Bronchial epithelial cell (primary cell): Measurements from ENCODE around the gene NFKBIB. TPM values are rescaled to one million over a fixed set of nuclear protein-coding genes. Genes with fewer than 3 reads are reported as not detected.
"Not testable (repeated sequence)": the region's sequence is repeated elsewhere in the genome, so short reads cannot be mapped to it uniquely, and the experiment has no call there.

ENCODE experiments used
- DNase-seq: peaks from one replicate; pipeline ENCODE4 v3.0.0-alpha.2; 2010; ENCODE audit warnings: low read depth
- FAIRE-seq: peaks from 2 replicates; lab custom pipeline; 2011; peaks lifted over from hg19 to GRCh38; lab: Jason Lieb, UNC
- H3K27me3 ChIP-seq: 2 replicates; pipeline ENCODE4 v1.5.1; 2011; ENCODE audit warnings: low read length; ENCODE audit not compliant: control insufficient read depth, insufficient read depth
- H3K36me3 ChIP-seq: 2 replicates; pipeline ENCODE4 v1.5.1; 2011; ENCODE audit warnings: low read length; ENCODE audit not compliant: control insufficient read depth, insufficient read depth
- H3K4me3 ChIP-seq: 2 replicates; pipeline ENCODE4 v1.5.1; 2011; ENCODE audit warnings: mild to moderate bottlenecking, low read depth, low read length, control low read depth
- total RNA-seq: library from RNA; depleted of rRNA; stranded (reverse); fragments of >200 nt; gene quantifications from 2 replicates; pipeline ENCODE4 v1.2.1, GENCODE V29; 2014
- TF ChIP-seq, protein P1 (sequence below): IDR thresholded peaks from 2 replicates; pipeline ENCODE4 v1.5.1; 2011; ENCODE audit warnings: mild to moderate bottlenecking, moderate library complexity, low read length, control low read depth, inconsistent platforms; ENCODE audit not compliant: insufficient read depth, severe bottlenecking

Gene NFKBIB
- total RNA-seq, 1 donor from 2014 or later: 23.2 TPM

DNA sequence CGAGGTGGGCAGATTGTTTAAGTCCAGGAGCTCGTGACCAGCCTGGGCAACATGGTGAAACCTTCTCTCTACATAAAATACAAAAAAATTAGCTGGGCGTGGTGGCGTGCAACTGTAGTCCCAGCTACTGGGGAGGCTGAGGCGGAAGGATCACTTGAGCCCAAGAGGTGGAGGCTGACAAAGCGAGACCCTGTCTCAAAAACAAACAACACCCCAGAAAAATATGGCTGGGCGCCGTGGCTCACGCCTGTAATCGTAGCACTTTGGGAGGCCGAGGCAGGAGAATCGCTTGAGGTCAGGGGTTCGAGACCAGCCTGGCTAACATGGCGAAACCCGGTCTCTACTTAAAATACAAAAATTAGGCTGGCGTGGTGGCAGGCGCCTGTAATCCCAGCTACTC, 46.6 kb upstream of the NFKBIB start:
- H3K27me3 ChIP-seq: no peaks in the 10 kb centered on the region
- TF ChIP-seq, protein P1, sequence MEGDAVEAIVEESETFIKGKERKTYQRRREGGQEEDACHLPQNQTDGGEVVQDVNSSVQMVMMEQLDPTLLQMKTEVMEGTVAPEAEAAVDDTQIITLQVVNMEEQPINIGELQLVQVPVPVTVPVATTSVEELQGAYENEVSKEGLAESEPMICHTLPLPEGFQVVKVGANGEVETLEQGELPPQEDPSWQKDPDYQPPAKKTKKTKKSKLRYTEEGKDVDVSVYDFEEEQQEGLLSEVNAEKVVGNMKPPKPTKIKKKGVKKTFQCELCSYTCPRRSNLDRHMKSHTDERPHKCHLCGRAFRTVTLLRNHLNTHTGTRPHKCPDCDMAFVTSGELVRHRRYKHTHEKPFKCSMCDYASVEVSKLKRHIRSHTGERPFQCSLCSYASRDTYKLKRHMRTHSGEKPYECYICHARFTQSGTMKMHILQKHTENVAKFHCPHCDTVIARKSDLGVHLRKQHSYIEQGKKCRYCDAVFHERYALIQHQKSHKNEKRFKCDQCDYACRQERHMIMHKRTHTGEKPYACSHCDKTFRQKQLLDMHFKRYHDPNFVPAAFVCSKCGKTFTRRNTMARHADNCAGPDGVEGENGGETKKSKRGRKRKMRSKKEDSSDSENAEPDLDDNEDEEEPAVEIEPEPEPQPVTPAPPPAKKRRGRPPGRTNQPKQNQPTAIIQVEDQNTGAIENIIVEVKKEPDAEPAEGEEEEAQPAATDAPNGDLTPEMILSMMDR: no peak
- FAIRE-seq (no peak), DNase-seq (no peak)
- no peaks in the 10 kb centered on the region for H3K36me3 ChIP-seq
- no peak overlapping the region for H3K4me3 ChIP-seq

DNA sequence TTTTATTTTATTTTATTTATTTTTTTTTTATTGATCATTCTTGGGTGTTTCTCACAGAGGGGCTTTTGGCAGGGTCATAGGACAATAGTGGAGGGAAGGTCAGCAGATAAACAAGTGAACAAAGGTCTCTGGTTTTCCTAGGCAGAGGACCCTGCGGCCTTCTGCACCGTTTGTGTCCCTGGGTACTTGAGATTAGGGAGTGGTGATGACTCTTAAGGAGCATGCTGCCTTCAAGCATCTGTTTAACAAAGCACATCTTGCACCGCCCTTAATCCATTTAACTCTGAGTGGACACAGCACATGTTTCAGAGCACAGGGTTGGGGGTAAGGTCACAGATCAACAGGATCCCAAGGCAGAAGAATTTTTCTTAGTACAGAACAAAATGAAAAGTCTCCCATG, 44.8 kb upstream of the NFKBIB start:
- H3K27me3 ChIP-seq, H3K36me3 ChIP-seq, H3K4me3 ChIP-seq, DNase-seq, FAIRE-seq: not testable (repeated sequence)

DNA sequence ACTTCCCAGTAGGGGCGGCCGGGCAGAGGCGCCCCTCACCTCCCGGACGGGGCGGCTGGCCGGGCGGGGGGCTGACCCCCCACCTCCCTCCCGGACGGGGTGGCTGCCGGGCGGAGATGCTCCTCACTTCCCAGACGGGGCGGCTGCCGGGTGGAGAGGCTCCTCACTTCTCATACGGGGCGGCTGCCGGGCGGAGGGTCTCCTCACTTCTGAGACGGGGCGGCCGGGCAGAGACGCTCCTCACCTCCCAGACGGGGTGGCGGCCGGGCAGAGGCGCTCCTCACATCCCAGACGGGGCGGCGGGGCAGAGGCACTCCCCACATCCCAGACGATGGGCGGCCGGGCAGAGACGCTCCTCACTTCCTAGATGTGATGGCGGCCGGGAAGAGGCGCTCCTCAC, 44.0 kb upstream of the NFKBIB start:
- not testable (repeated sequence) for H3K4me3 ChIP-seq, FAIRE-seq, H3K36me3 ChIP-seq, H3K27me3 ChIP-seq, DNase-seq

DNA sequence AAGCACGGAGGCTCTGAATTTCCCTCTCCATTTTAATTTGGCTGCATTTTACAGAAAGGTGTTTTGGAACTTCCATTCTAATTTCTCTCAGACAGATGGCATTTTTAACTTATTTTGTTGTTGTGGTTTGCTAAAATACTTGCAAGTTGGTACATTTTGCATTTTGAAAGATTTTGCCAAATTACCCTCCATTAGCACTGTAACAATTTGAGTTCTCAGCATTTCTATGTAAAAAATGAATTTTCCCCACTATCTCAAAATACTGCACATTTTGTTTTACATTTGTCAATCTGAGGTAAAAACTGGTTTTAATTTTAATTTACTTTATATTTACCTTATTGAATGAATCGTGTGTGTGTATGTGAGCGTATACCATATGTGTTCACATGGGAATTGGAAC, 43.0 kb upstream of the NFKBIB start:
- H3K36me3 ChIP-seq: no peaks in the 10 kb centered on the region
- no peaks in the 10 kb centered on the region for H3K27me3 ChIP-seq
- DNase-seq (no peak), FAIRE-seq (no peak)
- no peak overlapping the region for H3K4me3 ChIP-seq
- TF ChIP-seq, protein P1: no peak

DNA sequence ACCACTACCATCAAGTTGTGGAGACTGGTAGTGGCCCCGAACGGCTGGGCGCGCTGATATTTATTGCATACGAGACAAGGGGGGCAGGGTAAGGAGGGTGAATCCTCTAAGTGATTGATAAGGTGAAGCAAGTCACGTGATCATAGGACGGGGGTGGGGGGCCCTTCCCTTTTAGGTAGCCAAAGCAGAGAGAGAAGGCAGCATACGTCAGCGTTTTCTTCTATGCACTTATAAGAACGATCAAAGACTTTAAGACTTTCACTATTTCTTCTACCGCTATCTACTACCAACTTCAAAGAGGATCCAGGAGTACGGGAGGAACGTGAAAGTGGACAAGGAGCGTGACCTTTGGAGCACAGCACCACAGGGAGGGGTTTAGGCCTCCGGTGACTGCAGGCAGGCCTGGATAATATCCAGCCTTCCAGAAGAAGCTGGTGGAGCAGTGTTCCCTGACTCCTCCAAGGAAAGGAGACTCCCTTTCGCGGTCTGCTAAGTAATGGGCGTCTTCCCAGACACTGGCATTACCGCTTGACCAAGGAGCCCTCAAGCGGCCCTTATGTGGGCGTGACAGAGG, 40.1 kb upstream of the NFKBIB start:
- DNase-seq, FAIRE-seq, H3K36me3 ChIP-seq: not testable (repeated sequence)

DNA sequence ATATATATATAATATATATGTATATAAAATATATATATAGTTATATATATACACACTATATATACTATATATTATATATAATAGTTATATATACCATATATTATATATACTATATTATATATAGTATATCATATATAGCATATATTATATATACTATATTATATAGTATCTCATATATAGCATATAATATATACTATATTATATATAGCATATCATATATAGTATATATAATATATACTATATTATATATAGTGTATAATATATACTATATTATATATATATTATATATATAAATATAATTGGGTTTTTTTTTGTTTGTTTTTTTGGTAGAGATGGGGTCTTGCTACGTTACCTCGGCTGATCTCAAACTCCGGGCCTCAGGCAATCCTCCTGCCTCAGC, 38.4 kb upstream of the NFKBIB start:
- DNase-seq (no peak), FAIRE-seq (no peak)
- H3K36me3 ChIP-seq: no peaks in the 10 kb centered on the region
- TF ChIP-seq, protein P1: no peak
- no peak overlapping the region for H3K4me3 ChIP-seq
- no peaks in the 10 kb centered on the region for H3K27me3 ChIP-seq

More for the DNA sequence above, 40.1 kb upstream of the NFKBIB start:
- H3K4me3 ChIP-seq, H3K27me3 ChIP-seq: not testable (repeated sequence)

DNA sequence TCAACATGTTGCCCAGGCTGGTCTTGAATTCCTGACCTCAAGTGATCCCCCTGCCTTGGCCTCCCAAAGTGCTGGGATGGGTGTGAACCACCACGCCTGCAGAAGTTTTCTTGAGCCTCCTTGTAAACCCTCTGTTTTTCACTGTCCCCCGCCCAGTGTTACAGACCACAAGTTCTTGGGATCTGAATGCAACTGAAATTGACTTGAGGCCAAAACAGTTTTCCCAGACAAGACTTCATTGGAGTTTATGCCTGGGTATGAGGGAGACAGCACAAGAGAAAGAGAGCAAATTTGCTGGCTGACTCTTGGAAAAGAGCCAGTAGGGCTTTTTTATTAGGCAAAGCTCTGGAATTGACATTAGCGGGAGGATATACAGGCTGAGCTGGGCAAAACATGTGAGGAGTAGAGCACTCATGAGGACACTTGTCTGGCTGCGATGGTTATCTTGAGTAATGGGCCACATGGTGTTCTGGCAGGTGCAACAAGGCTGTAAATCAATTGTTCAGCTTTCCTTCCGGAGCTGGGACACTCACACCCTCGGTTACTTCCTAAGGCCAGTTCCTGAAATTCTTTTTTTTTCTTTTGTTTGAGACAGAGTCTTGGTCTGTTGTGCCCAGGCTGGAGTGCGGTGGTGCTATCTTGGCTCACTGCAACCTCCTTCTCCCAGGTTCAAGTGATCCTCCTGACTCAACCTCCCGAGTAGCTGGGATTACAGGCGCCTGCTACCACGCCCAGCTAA, 37.3 kb upstream of the NFKBIB start:
- DNase-seq: no peak
- Histone ChIP-seq H3K27me3 (no peaks in the 10 kb centered on the region), H3K4me3 (no peak overlapping the region), H3K36me3 (no peaks in the 10 kb centered on the region)
- TF ChIP-seq, protein P1: no peak
- FAIRE-seq: no peak
